ENCODE data around the gene MDC1. TPM values are rescaled to one million over a fixed set of nuclear protein-coding genes. Genes with fewer than 3 reads are reported as not detected.
"Not testable (repeated sequence)": the region's sequence is repeated elsewhere in the genome, so short reads cannot be mapped to it uniquely, and the experiment has no call there.

Gene MDC1
- total RNA-seq (10 to 100 TPM in 1 of 4 donors, 1 to 10 TPM in 3; 5.4 to 16.1 (median 6.7) TPM), polyA plus RNA-seq (10 to 100 TPM in 1 of 3 donors, 1 to 10 TPM in 2; 1.8 to 17.4 (median 3.7) TPM)

GRCh38 chr6:30717129-30717844 lies at the start of gene MDC1:
TSS of gene MDC1 (minus strand) at chr6:30717281. CDS start at chr6:30715175, 2,106 bp downstream.
- WGBS, 2 donors = 0% methylated on average over 48 of the region's 48 CpGs
- Histone ChIP-seq H3K36me3 (peaks cover 9 to 31% (median 13%) of the 10 kb centered on the region in 4 donors), H3K9me3 (no peaks in the 10 kb centered on the region), H3K27me3 (no peaks in the 10 kb centered on the region), H3K4me1 (peaks cover 0 to 36% (median 26%) of the 10 kb centered on the region in 4 donors), H3K4me3 (peak within 1 kb of the TSS; percentile 59 to 75 (median 68)), H3K27ac (peak within 1 kb of the TSS; percentile 90 to 96 (median 95))
- intact Hi-C loops (cut with DNase I) = no loop called here
- TF ChIP-seq POLR2A (IDR thresholded peaks at IDR 0.05) (peak; percentile 76 to 94), POLR2AphosphoS5 (IDR thresholded peaks at IDR 0.05) (peak; percentile 93 to 99 (median 94)), EP300 (IDR thresholded peaks at IDR 0.05) (peak in 1 of 4 donors; percentile 44)
- TF ChIP-seq, protein P1, sequence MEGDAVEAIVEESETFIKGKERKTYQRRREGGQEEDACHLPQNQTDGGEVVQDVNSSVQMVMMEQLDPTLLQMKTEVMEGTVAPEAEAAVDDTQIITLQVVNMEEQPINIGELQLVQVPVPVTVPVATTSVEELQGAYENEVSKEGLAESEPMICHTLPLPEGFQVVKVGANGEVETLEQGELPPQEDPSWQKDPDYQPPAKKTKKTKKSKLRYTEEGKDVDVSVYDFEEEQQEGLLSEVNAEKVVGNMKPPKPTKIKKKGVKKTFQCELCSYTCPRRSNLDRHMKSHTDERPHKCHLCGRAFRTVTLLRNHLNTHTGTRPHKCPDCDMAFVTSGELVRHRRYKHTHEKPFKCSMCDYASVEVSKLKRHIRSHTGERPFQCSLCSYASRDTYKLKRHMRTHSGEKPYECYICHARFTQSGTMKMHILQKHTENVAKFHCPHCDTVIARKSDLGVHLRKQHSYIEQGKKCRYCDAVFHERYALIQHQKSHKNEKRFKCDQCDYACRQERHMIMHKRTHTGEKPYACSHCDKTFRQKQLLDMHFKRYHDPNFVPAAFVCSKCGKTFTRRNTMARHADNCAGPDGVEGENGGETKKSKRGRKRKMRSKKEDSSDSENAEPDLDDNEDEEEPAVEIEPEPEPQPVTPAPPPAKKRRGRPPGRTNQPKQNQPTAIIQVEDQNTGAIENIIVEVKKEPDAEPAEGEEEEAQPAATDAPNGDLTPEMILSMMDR (IDR thresholded peaks at IDR 0.05) = peak in 3 of 4 experiments; percentile 34 to 52 (median 46)
- DNase-seq = peak; percentile 100

- TF ChIP-seq EP300 (IDR thresholded peaks at IDR 0.05) = no peak
- TF ChIP-seq, protein P1 (IDR thresholded peaks at IDR 0.05) = no peak
- TF ChIP-seq POLR2AphosphoS5 (IDR thresholded peaks at IDR 0.05) = no peak
- no peak for TF ChIP-seq POLR2A (IDR thresholded peaks at IDR 0.05)
- H3K9me3 ChIP-seq = no peaks in the 10 kb centered on the region
- peak overlapping the region in 1 of 4 donors; percentile 37 for H3K27ac ChIP-seq
- no peaks in the 10 kb centered on the region for H3K27me3 ChIP-seq
- WGBS, 2 donors = 81 to 88% methylated on average over 6 of the region's 6 CpGs
- H3K4me1 ChIP-seq = peaks cover 0 to 63% (median 36%) of the 10 kb centered on the region in 4 donors
- intact Hi-C loops (cut with DNase I) = no loop called here
- H3K36me3 ChIP-seq = no peaks in the 10 kb centered on the region
- DNase-seq = no peak
- H3K4me3 ChIP-seq = no peak overlapping the region
These were observed 49.5 kb upstream of the MDC1 start for GRCh38 chr6:30766461-30767157.

- H3K9me3 ChIP-seq; DNase-seq; intact Hi-C loops (cut with DNase I); H3K4me3 ChIP-seq; H3K36me3 ChIP-seq; H3K27me3 ChIP-seq; H3K27ac ChIP-seq: not testable (repeated sequence)
- peaks cover 0 to 72% (median 42%) of the 10 kb centered on the region in 4 donors for H3K4me1 ChIP-seq
- WGBS, 2 donors = 80 to 86% methylated on average over 1 of the region's 1 CpG
These were observed 48.4 kb upstream of the MDC1 start for GRCh38 chr6:30765495-30765894.

GRCh38 chr6:30764490-30765043 lies 47.5 kb upstream of the MDC1 start:
- DNase-seq; H3K9me3 ChIP-seq; intact Hi-C loops (cut with DNase I); H3K36me3 ChIP-seq; H3K4me3 ChIP-seq; H3K27me3 ChIP-seq: not testable (repeated sequence)
- WGBS, 2 donors = 75 to 80% methylated on average over 13 of the region's 13 CpGs
- H3K27ac ChIP-seq = peak overlapping the region; percentile 43 to 77 (median 66)
- peaks cover 0 to 73% (median 43%) of the 10 kb centered on the region in 4 donors for H3K4me1 ChIP-seq

- intact Hi-C loops (cut with DNase I) = no loop called here
- H3K9me3 ChIP-seq = no peaks in the 10 kb centered on the region
- 30 to 36% methylated on average over 8 of the region's 8 CpGs for WGBS, 2 donors
- peak overlapping the region; percentile 43 to 77 (median 66) for H3K27ac ChIP-seq
- no peak overlapping the region for H3K4me3 ChIP-seq
- no peaks in the 10 kb centered on the region for H3K36me3 ChIP-seq
- no peaks in the 10 kb centered on the region for H3K27me3 ChIP-seq
- no peak for DNase-seq
- TF ChIP-seq POLR2A (IDR thresholded peaks at IDR 0.05) (no peak), POLR2AphosphoS5 (IDR thresholded peaks at IDR 0.05) (peak in 2 of 4 donors; percentile 46 to 53)
- TF ChIP-seq, protein P1 (IDR thresholded peaks at IDR 0.05) = no peak
- H3K4me1 ChIP-seq = peaks cover 0 to 73% (median 42%) of the 10 kb centered on the region in 4 donors
These were observed 46.8 kb upstream of the MDC1 start for GRCh38 chr6:30763618-30764489.

Data from sigmoid colon (tissue), 7 donors.